Erythroblast (primary cell): Measurements from ENCODE around the gene ZMYND11.

Source experiments
- GATA1 ChIP-seq: IDR thresholded peaks from 2 replicates; pipeline ENCODE4 v1.6.1; 2011; ENCODE audit warnings: low read depth, mild to moderate bottlenecking, control low read depth, low read length, moderate library complexity
- POLR2A ChIP-seq: IDR thresholded peaks from 2 replicates; pipeline ENCODE4 v1.6.1; 2011; ENCODE audit warnings: mild to moderate bottlenecking, low read length

DNA sequence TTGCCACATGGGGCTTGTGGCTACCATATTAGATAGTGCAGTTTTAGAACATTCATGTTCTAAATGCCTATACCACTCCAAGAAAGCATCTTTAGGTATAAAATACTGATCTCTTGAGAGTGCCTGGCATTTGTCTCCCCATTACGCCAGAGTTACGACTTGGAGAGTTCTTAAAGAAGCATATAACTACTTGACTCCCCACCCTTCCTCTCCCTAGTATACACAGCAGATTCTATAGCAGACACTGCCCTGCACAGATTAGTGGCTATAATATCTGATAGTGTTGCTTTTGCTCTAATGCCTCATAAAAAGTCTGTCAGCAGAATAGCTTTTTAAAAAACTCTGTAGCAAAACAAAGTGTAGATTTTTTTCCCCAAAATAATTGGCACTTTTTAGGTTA lies 90.8 kb downstream of the ZMYND11 start:
- no peak for TF ChIP-seq POLR2A
- no peak for TF ChIP-seq GATA1
